ENCODE measurements around the gene VSX1. TPM values are rescaled to one million over a fixed set of nuclear protein-coding genes. Genes with fewer than 3 reads are reported as not detected.

The VSX1 gene
- total and polyA plus RNA-seq, 4 experiments from 2014 or later: not detected

DNA sequence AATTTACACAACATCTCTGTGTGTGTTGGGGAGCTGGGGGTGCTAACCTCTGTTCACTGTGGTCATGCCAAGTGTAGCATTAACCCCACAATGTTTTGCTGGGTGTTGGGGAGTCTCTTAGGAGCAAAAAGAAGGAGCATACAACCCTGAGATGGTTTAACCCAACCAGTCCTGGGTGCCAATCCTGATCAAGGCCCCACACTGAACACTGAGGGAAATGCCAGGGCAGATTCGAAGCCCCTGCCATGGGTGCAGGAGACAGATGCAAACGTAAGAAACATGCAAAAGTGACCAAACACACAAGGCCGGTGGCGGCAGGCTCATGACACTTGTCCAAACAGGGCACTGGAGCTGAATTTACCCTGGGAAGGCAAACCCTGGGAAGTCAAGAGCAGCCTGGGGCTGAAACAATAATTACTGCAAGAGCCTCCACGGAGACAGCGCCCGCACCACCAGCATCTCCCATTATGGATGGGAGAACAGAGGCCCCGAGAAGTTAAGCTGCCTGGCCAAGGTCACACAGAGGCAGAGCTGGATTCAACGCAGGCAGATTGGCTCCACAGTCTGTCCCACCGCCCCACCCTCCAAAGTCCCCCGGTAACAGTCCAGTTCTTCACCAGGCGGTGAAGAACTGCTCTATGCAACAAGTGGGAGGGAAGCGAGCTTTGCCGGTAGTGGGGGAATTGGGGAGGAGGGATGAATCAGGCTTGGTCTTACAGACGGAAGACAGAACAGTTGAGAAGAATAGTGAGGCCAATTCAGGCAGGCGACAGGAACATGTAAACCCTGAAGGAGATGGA, 32.5 kb downstream of the VSX1 start:
- no peak overlapping the region for H3K27ac ChIP-seq (ENCODE audit: low read depth, low read length)
- H3K27me3 Mint-ChIP-seq: no peaks in the 10 kb centered on the region
- H3K36me3 ChIP-seq (ENCODE audit: insufficient read depth, low read length): peaks cover 12% of the 10 kb centered on the region
- H3K4me1 Mint-ChIP-seq: peaks cover 28 to 64% (median 53%) of the 10 kb centered on the region in 4 donors
- ChIA-PET CTCF (ENCODE audit: partially characterized antibody) (interaction anchor here (2.0 kb wide), 1 partner anchor 51 kb away, joined by 4 read pairs; no protein-coding TSS in a partner anchor), POLR2A (ENCODE audit: partially characterized antibody) (no interaction called here)
- peaks cover 0 to 2% (median 0%) of the 10 kb centered on the region in 8 donors for H3K9me3 Mint-ChIP-seq
- no peak overlapping the region for H3K4me3 ChIP-seq (ENCODE audit: low read length in 2 of 2)
- peak overlapping the region in 1 of 8 donors; percentile 10 for H3K4me3 Mint-ChIP-seq
- intact Hi-C loops (cut with micrococcal nuclease): no loop called here
- no peaks in the 10 kb centered on the region for H3K9me3 ChIP-seq (ENCODE audit: control insufficient read depth in 1 of 2, low read length in 2 of 2)
- peak overlapping the region; percentile 60 to 92 (median 77) for H3K27ac Mint-ChIP-seq
- no peaks in the 10 kb centered on the region for H3K27me3 ChIP-seq (ENCODE audit: insufficient read depth, low read length)
- peaks cover 26% of the 10 kb centered on the region for H3K4me1 ChIP-seq (ENCODE audit: insufficient read depth, low read length)
- H3K36me3 Mint-ChIP-seq: peaks cover 5 to 26% of the 10 kb centered on the region in 2 donors
- no peak for DNase-seq

DNA sequence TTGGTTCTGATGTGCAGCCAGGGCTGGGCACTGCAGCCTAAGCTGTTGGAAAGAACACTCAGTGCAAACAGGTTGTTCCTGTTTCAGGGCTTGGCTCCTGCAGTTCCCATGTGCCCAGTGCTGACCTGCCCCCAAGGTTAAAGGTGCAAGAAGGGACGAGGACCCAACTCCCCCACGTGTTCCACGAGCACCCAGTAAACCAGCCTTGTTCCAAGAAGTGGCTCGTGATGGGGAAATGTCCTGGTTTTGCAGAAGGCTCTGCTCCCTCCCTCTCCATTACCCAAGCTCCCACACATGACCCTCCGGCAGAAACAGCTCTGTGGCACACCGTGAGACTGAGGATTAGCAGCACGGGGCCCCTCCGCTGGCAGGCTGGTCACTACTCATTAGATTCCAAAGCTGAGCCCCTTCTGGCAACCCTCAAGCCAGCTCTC, 33.4 kb downstream of the VSX1 start:
- Histone ChIP-seq H3K27me3 (ENCODE audit: insufficient read depth, low read length) (no peaks in the 10 kb centered on the region), H3K4me1 (ENCODE audit: insufficient read depth, low read length) (peaks cover 18% of the 10 kb centered on the region), H3K9me3 (ENCODE audit: control insufficient read depth in 1 of 2, low read length in 2 of 2) (no peaks in the 10 kb centered on the region), H3K27ac (ENCODE audit: low read depth, low read length) (no peak overlapping the region), H3K4me3 (ENCODE audit: low read length in 2 of 2) (no peak overlapping the region), H3K36me3 (ENCODE audit: insufficient read depth, low read length) (peaks cover 12% of the 10 kb centered on the region)
- DNase-seq: no peak
- POLR2A ChIA-PET (ENCODE audit: partially characterized antibody): no interaction called here
- intact Hi-C loops (cut with micrococcal nuclease): no loop called here
- H3K36me3 Mint-ChIP-seq: peaks cover 4 to 26% of the 10 kb centered on the region in 2 donors
- CTCF ChIA-PET (ENCODE audit: partially characterized antibody): no interaction called here
- peaks cover 0 to 2% (median 0%) of the 10 kb centered on the region in 8 donors for H3K9me3 Mint-ChIP-seq
- H3K27ac Mint-ChIP-seq: peak overlapping the region in 6 of 7 donors; percentile 34 to 92 (median 66)
- peaks cover 20 to 61% (median 45%) of the 10 kb centered on the region in 4 donors for H3K4me1 Mint-ChIP-seq
- H3K27me3 Mint-ChIP-seq: no peaks in the 10 kb centered on the region
- no peak overlapping the region for H3K4me3 Mint-ChIP-seq

DNA sequence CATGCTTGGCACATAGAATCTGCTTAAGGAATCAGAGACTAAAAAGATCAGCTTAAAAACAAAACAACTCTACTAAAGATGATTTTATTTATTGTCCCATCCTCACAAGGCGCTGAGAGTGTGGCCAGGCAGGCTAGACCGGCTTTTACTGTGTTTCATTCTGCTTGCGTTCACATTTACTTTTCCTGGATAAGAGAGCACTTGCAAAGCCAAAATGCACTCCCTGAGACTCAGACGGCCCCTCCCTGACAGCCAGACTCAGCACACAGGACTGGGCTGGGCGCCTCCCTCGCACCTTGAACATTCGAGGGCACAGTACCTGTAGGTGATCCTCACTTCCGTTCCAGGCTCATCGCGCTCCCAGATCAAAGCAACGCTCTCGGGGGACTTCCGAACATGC, 34.2 kb downstream of the VSX1 start:
- ChIA-PET POLR2A (ENCODE audit: partially characterized antibody) (interaction anchor here (1.5 kb wide), 1 partner anchor 10 kb away, joined by 3 read pairs; the partner anchor contains the start of gene ACSS1), CTCF (ENCODE audit: partially characterized antibody) (interaction anchor here (1.0 to 1.2 kb wide), 2 partner anchors 15 to 53 kb away, joined by 3 to 4 read pairs; no protein-coding TSS in a partner anchor)
- Mint-ChIP-seq H3K27me3 (no peaks in the 10 kb centered on the region), H3K4me1 (peaks cover 23 to 61% (median 47%) of the 10 kb centered on the region in 4 donors), H3K27ac (peak overlapping the region in 6 of 7 donors; percentile 35 to 92 (median 72)), H3K4me3 (peak overlapping the region in 1 of 8 donors; percentile 21), H3K36me3 (peaks cover 4 to 28% of the 10 kb centered on the region in 2 donors), H3K9me3 (peaks cover 0 to 2% (median 0%) of the 10 kb centered on the region in 8 donors)
- Histone ChIP-seq H3K27ac (ENCODE audit: low read depth, low read length) (no peak overlapping the region), H3K4me3 (ENCODE audit: low read length in 2 of 2) (no peak overlapping the region), H3K27me3 (ENCODE audit: insufficient read depth, low read length) (no peaks in the 10 kb centered on the region), H3K36me3 (ENCODE audit: insufficient read depth, low read length) (peaks cover 12% of the 10 kb centered on the region), H3K4me1 (ENCODE audit: insufficient read depth, low read length) (peaks cover 19% of the 10 kb centered on the region), H3K9me3 (ENCODE audit: control insufficient read depth in 1 of 2, low read length in 2 of 2) (no peaks in the 10 kb centered on the region)
- intact Hi-C loops (cut with micrococcal nuclease): no loop called here
- peak; percentile 8 to 59 (median 25) for DNase-seq

DNA sequence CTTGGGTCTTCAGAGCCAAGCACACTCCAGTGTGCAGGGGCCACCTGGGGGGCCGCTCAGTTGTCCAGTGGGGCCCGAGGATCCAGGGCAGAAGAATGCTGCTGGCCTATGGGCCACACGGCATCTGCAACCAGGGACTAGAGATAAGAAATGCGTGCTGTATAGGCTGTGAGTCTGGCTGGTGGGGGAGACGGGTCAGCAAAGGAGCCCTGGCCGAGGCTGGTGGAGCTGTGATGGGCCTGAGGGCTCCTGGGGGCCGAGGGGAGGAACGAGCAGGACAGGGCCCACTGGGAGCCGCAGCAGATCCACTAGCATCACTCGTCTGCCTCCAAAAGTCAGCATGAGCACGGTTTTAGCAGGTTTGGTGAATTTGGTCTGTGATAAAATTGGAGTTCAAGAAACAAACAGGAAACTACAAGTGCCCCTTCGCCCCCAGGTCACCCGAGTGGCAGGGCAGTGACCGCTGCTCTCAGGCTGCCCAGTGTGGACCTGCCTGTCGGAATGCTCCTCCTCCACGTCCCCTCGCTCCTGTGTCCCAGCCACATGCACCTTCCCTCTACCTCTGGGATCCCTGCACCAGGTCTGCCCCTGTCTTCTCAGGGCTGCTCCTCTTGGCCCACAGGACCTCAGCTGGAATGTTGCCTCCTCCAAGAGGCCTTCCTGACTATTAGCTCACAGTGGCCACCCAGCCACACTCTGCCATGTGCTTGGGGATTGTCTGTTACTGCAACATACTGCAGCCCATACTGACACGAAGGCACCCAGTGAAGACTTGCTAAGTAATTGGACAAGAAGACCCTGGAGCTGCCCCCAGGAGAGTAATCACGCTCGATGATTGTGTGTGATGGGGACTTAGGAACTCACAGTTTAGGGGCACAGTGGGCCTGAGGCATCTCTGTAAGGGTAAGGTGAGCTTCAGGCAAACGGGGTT, 34.9 kb downstream of the VSX1 start:
- peaks cover 24 to 61% (median 48%) of the 10 kb centered on the region in 4 donors for H3K4me1 Mint-ChIP-seq
- Histone ChIP-seq H3K4me1 (ENCODE audit: insufficient read depth, low read length) (peaks cover 19% of the 10 kb centered on the region), H3K36me3 (ENCODE audit: insufficient read depth, low read length) (peaks cover 12% of the 10 kb centered on the region), H3K27me3 (ENCODE audit: insufficient read depth, low read length) (no peaks in the 10 kb centered on the region), H3K27ac (ENCODE audit: low read depth, low read length) (no peak overlapping the region), H3K4me3 (ENCODE audit: low read length in 2 of 2) (no peak overlapping the region), H3K9me3 (ENCODE audit: control insufficient read depth in 1 of 2, low read length in 2 of 2) (no peaks in the 10 kb centered on the region)
- H3K27ac Mint-ChIP-seq: peak overlapping the region in 6 of 7 donors; percentile 29 to 76 (median 54)
- peaks cover 4 to 28% of the 10 kb centered on the region in 2 donors for H3K36me3 Mint-ChIP-seq
- POLR2A ChIA-PET (ENCODE audit: partially characterized antibody): interaction anchor here (1.5 kb wide), 1 partner anchor 11 kb away, joined by 3 read pairs; the partner anchor contains the start of gene ACSS1
- no peak overlapping the region for H3K4me3 Mint-ChIP-seq
- H3K9me3 Mint-ChIP-seq: peaks cover 0 to 2% (median 0%) of the 10 kb centered on the region in 8 donors
- intact Hi-C loops (cut with micrococcal nuclease): no loop called here
- CTCF ChIA-PET (ENCODE audit: partially characterized antibody): interaction anchor here (1.0 to 1.3 kb wide), 3 partner anchors 12 to 52 kb away, joined by 3 to 4 read pairs (median 3); no protein-coding TSS in a partner anchor
- H3K27me3 Mint-ChIP-seq: no peaks in the 10 kb centered on the region
- DNase-seq: no peak

DNA sequence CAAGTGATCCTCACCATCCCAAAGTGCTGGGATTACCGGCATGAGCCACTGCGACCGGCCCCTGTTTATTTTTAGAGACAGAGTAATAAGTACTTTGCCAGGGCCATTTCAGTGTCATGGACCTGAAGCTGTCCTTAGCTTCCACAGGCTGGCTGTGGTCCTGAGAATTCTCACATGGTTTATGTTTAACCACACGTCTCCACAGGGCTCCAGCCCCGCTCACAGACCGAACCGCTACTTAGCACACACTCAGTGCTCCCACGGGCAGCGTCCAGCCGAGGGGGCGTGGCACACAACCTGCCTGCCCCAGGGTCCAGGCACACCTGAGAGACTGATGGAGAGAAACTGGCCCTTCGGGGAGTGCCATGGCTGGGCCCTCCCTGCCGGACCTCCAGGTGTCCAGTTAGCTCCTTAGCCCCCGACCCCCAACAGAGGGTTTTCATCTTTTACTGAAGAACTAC, 35.7 kb downstream of the VSX1 start:
- Histone ChIP-seq H3K27me3 (ENCODE audit: insufficient read depth, low read length) (no peaks in the 10 kb centered on the region), H3K4me1 (ENCODE audit: insufficient read depth, low read length) (peaks cover 25% of the 10 kb centered on the region), H3K36me3 (ENCODE audit: insufficient read depth, low read length) (peaks cover 12% of the 10 kb centered on the region), H3K4me3 (ENCODE audit: low read length in 2 of 2) (no peak overlapping the region), H3K9me3 (ENCODE audit: control insufficient read depth in 1 of 2, low read length in 2 of 2) (no peaks in the 10 kb centered on the region), H3K27ac (ENCODE audit: low read depth, low read length) (no peak overlapping the region)
- intact Hi-C loops (cut with micrococcal nuclease): no loop called here
- DNase-seq: no peak
- peaks cover 21 to 60% (median 48%) of the 10 kb centered on the region in 4 donors for H3K4me1 Mint-ChIP-seq
- H3K9me3 Mint-ChIP-seq: peaks cover 0 to 2% (median 0%) of the 10 kb centered on the region in 8 donors
- peaks cover 4 to 28% of the 10 kb centered on the region in 2 donors for H3K36me3 Mint-ChIP-seq
- no peaks in the 10 kb centered on the region for H3K27me3 Mint-ChIP-seq
- ChIA-PET CTCF (ENCODE audit: partially characterized antibody) (interaction anchor here (1.3 kb wide), 2 partner anchors 10 to 13 kb away, joined by 3 read pairs; no protein-coding TSS in a partner anchor), POLR2A (ENCODE audit: partially characterized antibody) (interaction anchor here (1.5 to 1.6 kb wide), 2 partner anchors 10 to 12 kb away, joined by 3 to 5 read pairs; partner anchors contain the start of gene ACSS1)
- H3K4me3 Mint-ChIP-seq: no peak overlapping the region
- peak overlapping the region in 5 of 7 donors; percentile 18 to 73 (median 29) for H3K27ac Mint-ChIP-seq

DNA sequence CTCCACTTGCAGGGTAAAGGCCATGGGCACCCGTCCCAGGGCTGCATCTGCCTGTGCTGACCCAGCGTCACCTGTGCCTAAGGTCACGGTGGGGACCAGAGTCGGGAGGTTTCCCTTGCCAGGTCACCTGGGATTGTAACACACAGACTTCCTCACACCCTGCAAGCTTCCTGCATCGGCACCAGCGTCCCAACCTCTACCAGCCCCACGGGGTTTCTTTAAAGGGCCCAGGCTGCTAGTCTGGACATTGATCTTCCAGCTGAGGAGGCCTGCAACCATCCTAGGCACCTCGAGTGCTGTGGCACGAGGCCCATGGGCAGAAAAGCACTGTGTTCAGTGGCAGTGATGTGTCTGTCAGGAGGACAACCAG, 36.6 kb downstream of the VSX1 start:
- Mint-ChIP-seq H3K4me1 (peaks cover 18 to 57% (median 45%) of the 10 kb centered on the region in 4 donors), H3K9me3 (no peaks in the 10 kb centered on the region), H3K27ac (peak overlapping the region in 5 of 7 donors; percentile 29 to 87 (median 41)), H3K4me3 (no peak overlapping the region), H3K36me3 (peaks cover 4 to 24% of the 10 kb centered on the region in 2 donors), H3K27me3 (no peaks in the 10 kb centered on the region)
- no peak overlapping the region for H3K4me3 ChIP-seq (ENCODE audit: low read length in 2 of 2)
- H3K27me3 ChIP-seq (ENCODE audit: insufficient read depth, low read length): no peaks in the 10 kb centered on the region
- DNase-seq: no peak
- H3K27ac ChIP-seq (ENCODE audit: low read depth, low read length): no peak overlapping the region
- intact Hi-C loops (cut with micrococcal nuclease): no loop called here
- POLR2A ChIA-PET (ENCODE audit: partially characterized antibody): interaction anchor here (1.6 kb wide), 1 partner anchor 9 kb away, joined by 5 read pairs; no protein-coding TSS in a partner anchor
- H3K4me1 ChIP-seq (ENCODE audit: insufficient read depth, low read length): peaks cover 32% of the 10 kb centered on the region
- no peaks in the 10 kb centered on the region for H3K9me3 ChIP-seq (ENCODE audit: control insufficient read depth in 1 of 2, low read length in 2 of 2)
- CTCF ChIA-PET (ENCODE audit: partially characterized antibody): interaction anchor here (1.0 to 3.3 kb wide), 4 partner anchors 9 to 51 kb away, joined by 3 to 11 read pairs (median 6); no protein-coding TSS in a partner anchor
- H3K36me3 ChIP-seq (ENCODE audit: insufficient read depth, low read length): peaks cover 12% of the 10 kb centered on the region
